H1 (cell line): ENCODE results near the gene TRIM39. TPM values are rescaled to one million over a fixed set of nuclear protein-coding genes. Genes with fewer than 3 reads are reported as not detected.
A peak's percentile ranks its signal among the peaks of the same experiment; 100 is the strongest.

Source experiments
- CTCF ChIA-PET: fragments of 300-600 bp; sonication (Branson Sonifier 250); formaldehyde crosslinking; loops from one replicate; lab custom pipeline; 2021; ENCODE audit not compliant: partially characterized antibody; lab: Charles Lee
- POLR2A ChIA-PET: fragments of 300-600 bp; sonication (Branson Sonifier 250); formaldehyde crosslinking; loops from one replicate; lab custom pipeline; 2021; ENCODE audit warnings: inconsistent platforms; ENCODE audit not compliant: partially characterized antibody; lab: Charles Lee
- DNase-seq, 2 experiments: peaks; one replicate each; pipeline versions ENCODE4 v3.0.0 to v3.0.0-alpha.2; 2010 to 2022; ENCODE audit warnings: low spot score in 2 of 2, low read depth in 1 of 2, mixed read lengths in 1 of 2
- FAIRE-seq: peaks from 2 replicates; lab custom pipeline; 2011; peaks lifted over from hg19 to GRCh38; lab: Jason Lieb, UNC
- H2AFZ ChIP-seq: 2 replicates; pipeline ENCODE4 v1.8.1; 2012; ENCODE audit warnings: low read length, inconsistent platforms
- H2AK5ac ChIP-seq: 2 replicates; pipeline ENCODE4 v1.6.1; 2013; ENCODE audit warnings: low read depth, low read length
- H2BK120ac ChIP-seq: replicated peaks from 2 replicates; pipeline ENCODE3; 2013; ENCODE audit warnings: low read depth, low read length, inconsistent platforms
- H2BK12ac ChIP-seq: 2 replicates; pipeline ENCODE4 v1.6.1; 2013; ENCODE audit warnings: low read depth, low read length
- H2BK15ac ChIP-seq: 2 replicates; pipeline ENCODE4 v1.6.1; 2013; ENCODE audit warnings: low read length
- H2BK20ac ChIP-seq: 2 replicates; pipeline ENCODE4 v1.6.1; 2013; ENCODE audit warnings: low read length
- H2BK5ac ChIP-seq: 2 replicates; pipeline ENCODE4 v1.6.1; 2013; ENCODE audit warnings: low read depth, low read length
- H3K14ac ChIP-seq: 2 replicates; pipeline ENCODE4 v1.6.1; 2013; ENCODE audit warnings: inconsistent platforms; ENCODE audit not compliant: insufficient read length
- H3K18ac ChIP-seq: 2 replicates; pipeline ENCODE4 v1.6.1; 2013; ENCODE audit warnings: low read length; ENCODE audit errors: extremely low read depth
- H3K23ac ChIP-seq: 2 replicates; pipeline ENCODE4 v1.6.1; 2013; ENCODE audit warnings: inconsistent platforms; ENCODE audit not compliant: insufficient read length
- H3K23me2 ChIP-seq: 2 replicates; pipeline ENCODE4 v1.6.1; 2013; ENCODE audit warnings: low read depth, low read length
- H3K27ac ChIP-seq: 2 replicates; pipeline ENCODE4 v1.6.1; 2011; ENCODE audit warnings: low read depth, low read length, inconsistent platforms
- H3K27me3 ChIP-seq, 4 experiments: replicated peaks in 1 of 4; 1 replicate in 1 of 4; 2 replicates in 3 of 4; pipeline versions ENCODE4 v1.6.1 to v1.8.1; 2011 to 2013; ENCODE audit warnings: low read length in 3 of 4, mild to moderate bottlenecking in 3 of 4, inconsistent platforms in 2 of 4, mixed read lengths in 2 of 4, moderate library complexity in 1 of 4; ENCODE audit not compliant: control insufficient read depth in 3 of 4, insufficient read depth in 3 of 4; ENCODE audit errors: extremely low read depth in 1 of 4
- H3K36me3 ChIP-seq, 4 experiments: 2 replicates each; pipeline versions ENCODE4 v1.6.1 to v1.8.1; 2011 to 2013; ENCODE audit warnings: mild to moderate bottlenecking in 4 of 4, low read length in 3 of 4, moderate library complexity in 2 of 4, control low read depth in 1 of 4, inconsistent platforms in 1 of 4; ENCODE audit not compliant: insufficient read depth in 4 of 4, control insufficient read depth in 2 of 4
- H3K4ac ChIP-seq: replicated peaks from 2 replicates; pipeline ENCODE3; 2013; ENCODE audit warnings: low read length, low read depth, mixed read lengths, inconsistent platforms; ENCODE audit not compliant: insufficient read length
- H3K4me1 ChIP-seq, 4 experiments: replicated peaks in 1 of 4; 1 replicate in 1 of 4; 2 replicates in 3 of 4; pipeline versions ENCODE4 v1.6.1 to v1.8.1; 2011 to 2013; ENCODE audit warnings: low read length in 3 of 4, inconsistent platforms in 2 of 4, mixed read lengths in 1 of 4; ENCODE audit not compliant: insufficient read depth in 4 of 4, control insufficient read depth in 3 of 4
- H3K4me2 ChIP-seq, 2 experiments: 2 replicates each; pipeline versions ENCODE4 v1.6.1 to v1.8.1; 2011 to 2013; ENCODE audit warnings: low read depth in 2 of 2, low read length in 2 of 2, control low read depth in 1 of 2, inconsistent platforms in 1 of 2, mild to moderate bottlenecking in 1 of 2; ENCODE audit not compliant: insufficient read depth in 1 of 2
- H3K4me3 ChIP-seq, 4 experiments: fragments of 200-600, 300-600 bp in 1 of 4; sonication (generic), shearing (Covaris generic), sonication (Bioruptor Twin) in 1 of 4; 2 replicates each; pipeline versions ENCODE4 v1.5.1 to v1.8.1; 2011 to 2016; ENCODE audit warnings: low read length in 4 of 4, low read depth in 3 of 4, control low read depth in 2 of 4, inconsistent platforms in 2 of 4, mild to moderate bottlenecking in 2 of 4, mixed read lengths in 1 of 4, moderate library complexity in 1 of 4; ENCODE audit not compliant: insufficient read depth in 2 of 4; ENCODE audit errors: extremely low read depth in 1 of 4
- H3K56ac ChIP-seq: replicated peaks from 2 replicates; pipeline ENCODE3; 2013; ENCODE audit warnings: low read depth, mild to moderate bottlenecking, mixed read lengths, low read length, inconsistent platforms; ENCODE audit not compliant: insufficient read length
- H3K79me1 ChIP-seq: 2 replicates; pipeline ENCODE4 v1.6.1; 2013; ENCODE audit warnings: low read depth, low read length, control low read depth
- H3K79me2 ChIP-seq, 2 experiments: 2 replicates each; pipeline versions ENCODE4 v1.6.1 to v1.8.1; 2012 to 2013; ENCODE audit warnings: low read length in 2 of 2, mild to moderate bottlenecking in 2 of 2, inconsistent platforms in 1 of 2; ENCODE audit not compliant: insufficient read depth in 2 of 2, control insufficient read depth in 1 of 2
- H3K9ac ChIP-seq, 4 experiments: replicated peaks in 1 of 4; 1 replicate in 1 of 4; 2 replicates in 3 of 4; pipeline versions ENCODE4 v1.6.1 to v1.8.1; 2011 to 2013; ENCODE audit warnings: low read depth in 3 of 4, low read length in 3 of 4, control low read depth in 2 of 4, mild to moderate bottlenecking in 2 of 4, moderate library complexity in 2 of 4, inconsistent platforms in 1 of 4; ENCODE audit errors: extremely low read depth in 1 of 4
- H3K9me3 ChIP-seq, 2 experiments: 2 replicates each; pipeline versions ENCODE4 v1.6.1 to v1.8.1; 2012 to 2013; ENCODE audit warnings: mild to moderate bottlenecking in 2 of 2, moderate library complexity in 2 of 2, control low read depth in 1 of 2, inconsistent platforms in 1 of 2, low read depth in 1 of 2, low read length in 1 of 2, mixed read lengths in 1 of 2; ENCODE audit not compliant: insufficient read depth in 2 of 2
- H4K20me1 ChIP-seq, 2 experiments: replicated peaks in 1 of 2; 2 replicates each; pipeline versions ENCODE3 to v1.8.1; 2011 to 2013; ENCODE audit warnings: inconsistent platforms in 2 of 2, low read length in 2 of 2, mild to moderate bottlenecking in 1 of 2; ENCODE audit not compliant: insufficient read depth in 2 of 2, control insufficient read depth in 1 of 2
- H4K5ac ChIP-seq: 2 replicates; pipeline ENCODE4 v1.6.1; 2013; ENCODE audit warnings: low read length, low read depth, mixed read lengths, inconsistent platforms; ENCODE audit not compliant: insufficient read length
- H4K8ac ChIP-seq: 2 replicates; pipeline ENCODE4 v1.8.0; 2013; ENCODE audit warnings: mild to moderate bottlenecking, moderate library complexity, low read length, inconsistent platforms; ENCODE audit not compliant: insufficient read depth; ENCODE audit errors: extremely low read depth
- H4K91ac ChIP-seq: replicated peaks from 2 replicates; pipeline ENCODE3; 2013; ENCODE audit warnings: low read length, mixed read lengths, inconsistent platforms; ENCODE audit not compliant: insufficient read length
- CEBPB ChIP-seq: IDR thresholded peaks from 2 replicates; pipeline ENCODE4 v1.6.1; 2012; ENCODE audit warnings: low read depth, low read length
- CREB1 ChIP-seq: IDR thresholded peaks from 2 replicates; pipeline ENCODE4 v1.6.1; 2012; ENCODE audit warnings: inconsistent platforms
- EP300 ChIP-seq, 2 experiments: IDR thresholded peaks; 1 replicate in 1 of 2; 2 replicates in 1 of 2; pipeline ENCODE4 v1.6.1; 2011 to 2012; ENCODE audit warnings: low read depth in 2 of 2, low read length in 2 of 2, mild to moderate bottlenecking in 2 of 2, borderline replicate concordance in 1 of 2, inconsistent platforms in 1 of 2, moderate library complexity in 1 of 2
- HDAC6 ChIP-seq: IDR thresholded peaks from one replicate; pipeline ENCODE4 v1.7.1; 2012; ENCODE audit warnings: low read depth, mild to moderate bottlenecking, inconsistent platforms, low read length, moderate library complexity
- KDM1A ChIP-seq: fragments of 200-600, 300-600 bp; sonication (generic); IDR thresholded peaks from 2 replicates; pipeline ENCODE4 v1.7.1; 2016; ENCODE audit warnings: mild to moderate bottlenecking, low read length, borderline replicate concordance
- NRF1 ChIP-seq: IDR thresholded peaks from 2 replicates; pipeline ENCODE4 v1.6.1; 2011; ENCODE audit warnings: mild to moderate bottlenecking, low read depth, low read length, improper control_type of control experiment
- RBBP5 ChIP-seq: IDR thresholded peaks from 2 replicates; pipeline ENCODE4 v1.7.1; 2012; ENCODE audit warnings: low read depth, mild to moderate bottlenecking, inconsistent platforms, low read length, moderate library complexity, borderline replicate concordance
- SIN3A ChIP-seq, 2 experiments: IDR thresholded peaks in 1 of 2; conservative IDR thresholded peaks in 1 of 2; 2 replicates each; pipeline ENCODE4 v1.6.1; 2011 to 2012; ENCODE audit warnings: low read length in 2 of 2, improper control_type of control experiment in 1 of 2, low read depth in 1 of 2, mild to moderate bottlenecking in 1 of 2
- TCF12 ChIP-seq: IDR thresholded peaks from 2 replicates; pipeline ENCODE4 v1.6.1; 2011; ENCODE audit warnings: low read depth, mild to moderate bottlenecking, low read length
- WGBS, 2 experiments: shearing (Covaris generic) in 1 of 2; methylation state at CpG; one replicate each; pipeline versions ENCODE4 v1.1.6 to v1.1.7; 2013 to 2015; ENCODE audit warnings: low lambda C conversion rate in 2 of 2, mixed read lengths in 2 of 2, inconsistent platforms in 1 of 2, low coverage in 1 of 2, missing lambda C conversion rate in 1 of 2; ENCODE audit not compliant: insufficient replicate concordance in 2 of 2, insufficient coverage in 1 of 2, insufficient read length in 1 of 2; ENCODE audit errors: extremely low coverage in 1 of 2, missing lambda C conversion rate in 1 of 2; 5-methylcytosine and 5-hydroxymethylcytosine counted together
- polyA plus RNA-seq, 7 experiments: library from polyadenylated mRNA; depleted of rRNA in 3 of 7; stranded (reverse) in 5 of 7; unstranded in 2 of 7; fragments of >200 nt in 5 of 7; fragments of 200-250 nt in 2 of 7; gene quantifications; 1 replicate in 5 of 7; 2 replicates in 1 of 7; 4 replicates in 1 of 7; pipeline versions ENCODE4 v1.2.1 to v1.2.3, GENCODE V29; 2011 to 2013; ENCODE audit warnings: missing spikeins in 2 of 7, mixed read lengths in 2 of 7
- total RNA-seq: library from RNA; stranded (reverse); fragmentation: NEBNext Ultra II Directional; extraction: Animal tissue kit (Norgen Biotek cat#: 25700); gene quantifications from 2 replicates; pipeline ENCODE4 v1.2.1, GENCODE V29; 2021
- TF ChIP-seq, protein P1 (sequence below): IDR thresholded peaks from 2 replicates; pipeline ENCODE4 v1.6.1; 2012; ENCODE audit warnings: inconsistent platforms
- TF ChIP-seq, protein P2 (sequence below): IDR thresholded peaks from 2 replicates; pipeline ENCODE4 v1.6.1; 2012; ENCODE audit warnings: inconsistent platforms

The TRIM39 gene
- total and polyA plus RNA-seq, 2 of the 8 experiments (the other 6 are each of a cell fraction or from before 2014, with no cell fraction given): 7.3 to 26.1 TPM

DNA sequence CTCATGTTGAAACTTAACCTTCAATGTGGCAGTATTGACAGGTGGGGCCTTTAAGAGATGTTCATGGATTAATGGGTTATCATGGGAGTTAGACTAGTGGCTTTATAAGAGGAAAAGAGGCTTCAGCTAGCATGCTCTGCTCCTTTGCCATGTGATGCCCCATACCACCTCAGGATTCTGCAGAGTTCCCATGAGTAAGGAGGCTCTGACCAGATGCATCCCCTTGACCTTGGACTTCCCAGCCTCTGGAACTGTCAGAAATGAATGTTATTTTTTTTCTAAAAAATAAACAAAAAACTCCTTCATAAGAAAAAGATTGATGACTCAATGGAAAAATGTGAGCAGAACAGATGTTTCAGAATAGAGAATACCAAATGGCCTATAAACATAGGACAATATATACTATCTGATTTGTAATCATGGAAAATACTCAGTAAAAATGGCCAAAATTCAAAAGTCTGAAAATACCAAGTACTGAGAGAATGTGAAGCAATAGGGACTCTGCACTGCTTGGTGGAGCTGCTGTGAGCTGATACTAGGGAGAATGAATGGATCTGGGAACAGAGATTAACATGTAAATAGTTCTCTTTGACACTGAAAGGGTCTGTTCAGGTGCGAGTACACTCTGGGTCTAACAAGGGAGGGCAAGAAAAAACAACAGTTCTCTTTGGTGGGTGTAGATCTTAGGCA, 7.4 kb upstream of the TRIM39 start:
- no peak overlapping the region for H2BK120ac ChIP-seq
- no peak overlapping the region for H4K91ac ChIP-seq
- peaks cover 8 to 13% of the 10 kb centered on the region in 2 experiments for H4K20me1 ChIP-seq
- H4K5ac ChIP-seq: no peak overlapping the region
- H2AK5ac ChIP-seq: no peak overlapping the region
- H3K27me3 ChIP-seq: no peaks in the 10 kb centered on the region
- no peak overlapping the region for H4K8ac ChIP-seq
- 0 out of 2 replicates have a peak overlapping the region, but pooled peaks have one; percentile 17 for H2BK5ac ChIP-seq
- H3K56ac ChIP-seq: no peak overlapping the region
- H3K23ac ChIP-seq: no peak overlapping the region
- no peak overlapping the region for H2BK20ac ChIP-seq
- H3K14ac ChIP-seq: no peak overlapping the region
- 17% methylated on average over 1 of the region's 1 CpG; no CpG with 5 or more reads in 1 of the 2 experiments for WGBS, 2 experiments
- no peaks in the 10 kb centered on the region for H3K9me3 ChIP-seq
- H3K4ac ChIP-seq: no peak overlapping the region
- no peak overlapping the region for H2AFZ ChIP-seq
- no peak overlapping the region for H3K18ac ChIP-seq
- peak overlapping the region in 3 of 4 experiments; percentile 1 to 36 (median 6); a peak in 2 of 8 replicates for H3K4me3 ChIP-seq
- H3K23me2 ChIP-seq: no peaks in the 10 kb centered on the region
- H3K4me2 ChIP-seq: peak overlapping the region; percentile 42 to 57
- FAIRE-seq: peak; percentile 78
- no peak overlapping the region; the same call in 1 of the 2 replicates for H2BK12ac ChIP-seq
- ChIA-PET CTCF (interaction anchor here (0.6 kb wide), 1 partner anchor 81 kb away, joined by 3 read pairs; no protein-coding TSS in a partner anchor), POLR2A (interaction anchor here (0.7 to 1.5 kb wide), 5 partner anchors 13 to 101 kb away, joined by 3 to 5 read pairs (median 3); no protein-coding TSS in a partner anchor)
- H3K4me1 ChIP-seq: peaks cover 6 to 27% (median 20%) of the 10 kb centered on the region in 4 experiments
- TF ChIP-seq RBBP5 (no peak), HDAC6 (no peak), SIN3A (conservative IDR thresholded peaks at IDR 0.05 in 1 of 2, IDR thresholded peaks at IDR 0.05 in 1 of 2; ENCODE audit: low read depth in 1 of 2, low read length in 2 of 2) (0 out of 4 replicates have a peak, but pooled peaks of 1 of the 2 experiments have one; percentile 24), KDM1A (no peak), NRF1 (no peak), EP300 (IDR thresholded peaks at IDR 0.05; ENCODE audit: borderline replicate concordance in 1 of 2, low read depth in 2 of 2, low read length in 2 of 2) (no peak), CREB1 (no peak), TCF12 (no peak), CEBPB (peak; percentile 83)
- TF ChIP-seq, protein P1, sequence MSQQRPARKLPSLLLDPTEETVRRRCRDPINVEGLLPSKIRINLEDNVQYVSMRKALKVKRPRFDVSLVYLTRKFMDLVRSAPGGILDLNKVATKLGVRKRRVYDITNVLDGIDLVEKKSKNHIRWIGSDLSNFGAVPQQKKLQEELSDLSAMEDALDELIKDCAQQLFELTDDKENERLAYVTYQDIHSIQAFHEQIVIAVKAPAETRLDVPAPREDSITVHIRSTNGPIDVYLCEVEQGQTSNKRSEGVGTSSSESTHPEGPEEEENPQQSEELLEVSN: no peak
- TF ChIP-seq, protein P2, sequence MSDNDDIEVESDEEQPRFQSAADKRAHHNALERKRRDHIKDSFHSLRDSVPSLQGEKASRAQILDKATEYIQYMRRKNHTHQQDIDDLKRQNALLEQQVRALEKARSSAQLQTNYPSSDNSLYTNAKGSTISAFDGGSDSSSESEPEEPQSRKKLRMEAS: no peak
- H3K27ac ChIP-seq: no peak overlapping the region
- H3K9ac ChIP-seq: no peak overlapping the region
- DNase-seq: no peak
- peaks cover 0 to 5% (median under 1%) of the 10 kb centered on the region in 4 experiments; a peak in 2 of 8 replicates for H3K36me3 ChIP-seq
- H2BK15ac ChIP-seq: no peak overlapping the region
- H3K79me1 ChIP-seq: peaks cover 5% of the 10 kb centered on the region; the same call in 1 of the 2 replicates
- H3K79me2 ChIP-seq: peaks cover 22 to 99% of the 10 kb centered on the region in 2 experiments
